HEK293 (cell line): Measurements from ENCODE around the gene PIEZO1.

Source experiments
- HOXA7 ChIP-seq: sonication (generic); formaldehyde crosslinking; IDR thresholded peaks from 2 replicates; pipeline ENCODE4 v1.8.1; 2022; ENCODE audit warnings: missing genetic modification reagents, borderline replicate concordance
- KLF1 ChIP-seq: fragments of 450-650 bp; formaldehyde crosslinking; IDR thresholded peaks from 2 replicates; pipeline ENCODE4 v1.5.1; 2016; ENCODE audit warnings: missing biosample characterization, missing genetic modification characterization
- MEIS1 ChIP-seq: sonication (generic); formaldehyde crosslinking; IDR thresholded peaks from 2 replicates; pipeline ENCODE4 v1.8.1; 2022; ENCODE audit warnings: missing genetic modification reagents, mild to moderate bottlenecking, borderline replicate concordance
- MZF1 ChIP-seq: fragments of 450-650 bp; formaldehyde crosslinking; IDR thresholded peaks from 2 replicates; pipeline ENCODE4 v1.5.1; 2017; ENCODE audit warnings: missing biosample characterization, missing genetic modification characterization, borderline replicate concordance
- ZNF596 ChIP-seq: fragments of 450-650 bp; IDR thresholded peaks from 2 replicates; pipeline ENCODE4 v1.5.0; 2018; ENCODE audit warnings: missing biosample characterization, mild to moderate bottlenecking, missing genetic modification characterization, moderate library complexity
- ZNF654 ChIP-seq: fragments of 450-650 bp; formaldehyde crosslinking; IDR thresholded peaks from 2 replicates; pipeline ENCODE4 v1.5.1; 2016; ENCODE audit warnings: low read depth, missing biosample characterization, missing genetic modification characterization
- TF ChIP-seq, protein P1 (sequence below): fragments of 450-650 bp; formaldehyde crosslinking; IDR thresholded peaks from 2 replicates; pipeline ENCODE4 v1.5.1; 2016; ENCODE audit warnings: missing biosample characterization, missing genetic modification characterization
- TF ChIP-seq, protein P2 (sequence below): fragments of 450-650 bp; formaldehyde crosslinking; IDR thresholded peaks from 2 replicates; pipeline ENCODE4 v1.5.1; 2016; ENCODE audit warnings: missing biosample characterization, missing genetic modification characterization

DNA sequence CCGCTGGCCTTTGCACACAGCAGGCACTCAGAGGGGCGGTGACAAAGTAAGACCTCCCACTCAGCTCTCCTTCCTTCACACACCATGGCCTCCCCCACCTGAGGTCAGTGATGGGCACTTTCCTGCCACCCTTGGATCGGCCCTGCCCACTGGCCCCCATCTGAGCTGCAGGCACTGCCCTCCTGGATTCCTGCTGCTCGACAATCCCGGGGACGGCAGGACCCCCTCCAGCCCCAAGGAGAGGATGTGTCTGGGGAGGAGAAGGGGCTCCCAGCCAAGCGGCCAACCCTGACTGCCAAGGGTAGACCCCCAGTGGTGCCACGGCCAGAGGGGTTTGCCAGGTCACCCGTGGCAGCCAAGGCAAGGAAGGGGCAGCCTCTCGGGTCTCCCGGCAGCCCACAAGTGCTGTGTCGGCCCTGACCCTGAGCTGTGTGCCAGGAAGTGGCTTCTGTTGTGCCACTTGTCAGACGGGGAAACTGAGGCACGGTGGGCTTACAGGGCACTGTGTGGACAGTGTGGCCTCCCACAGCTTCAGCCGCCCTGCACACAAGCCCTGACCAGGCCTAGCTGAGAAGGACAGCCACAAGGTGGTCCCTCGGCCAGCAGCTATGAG, 22.7 kb downstream of the PIEZO1 start:
- TF ChIP-seq ZNF596 (tag by site-specific recombination) = no peak
- TF ChIP-seq, protein P1, sequence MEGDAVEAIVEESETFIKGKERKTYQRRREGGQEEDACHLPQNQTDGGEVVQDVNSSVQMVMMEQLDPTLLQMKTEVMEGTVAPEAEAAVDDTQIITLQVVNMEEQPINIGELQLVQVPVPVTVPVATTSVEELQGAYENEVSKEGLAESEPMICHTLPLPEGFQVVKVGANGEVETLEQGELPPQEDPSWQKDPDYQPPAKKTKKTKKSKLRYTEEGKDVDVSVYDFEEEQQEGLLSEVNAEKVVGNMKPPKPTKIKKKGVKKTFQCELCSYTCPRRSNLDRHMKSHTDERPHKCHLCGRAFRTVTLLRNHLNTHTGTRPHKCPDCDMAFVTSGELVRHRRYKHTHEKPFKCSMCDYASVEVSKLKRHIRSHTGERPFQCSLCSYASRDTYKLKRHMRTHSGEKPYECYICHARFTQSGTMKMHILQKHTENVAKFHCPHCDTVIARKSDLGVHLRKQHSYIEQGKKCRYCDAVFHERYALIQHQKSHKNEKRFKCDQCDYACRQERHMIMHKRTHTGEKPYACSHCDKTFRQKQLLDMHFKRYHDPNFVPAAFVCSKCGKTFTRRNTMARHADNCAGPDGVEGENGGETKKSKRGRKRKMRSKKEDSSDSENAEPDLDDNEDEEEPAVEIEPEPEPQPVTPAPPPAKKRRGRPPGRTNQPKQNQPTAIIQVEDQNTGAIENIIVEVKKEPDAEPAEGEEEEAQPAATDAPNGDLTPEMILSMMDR = no peak
- no peak for TF ChIP-seq ZNF654
- TF ChIP-seq, protein P2, sequence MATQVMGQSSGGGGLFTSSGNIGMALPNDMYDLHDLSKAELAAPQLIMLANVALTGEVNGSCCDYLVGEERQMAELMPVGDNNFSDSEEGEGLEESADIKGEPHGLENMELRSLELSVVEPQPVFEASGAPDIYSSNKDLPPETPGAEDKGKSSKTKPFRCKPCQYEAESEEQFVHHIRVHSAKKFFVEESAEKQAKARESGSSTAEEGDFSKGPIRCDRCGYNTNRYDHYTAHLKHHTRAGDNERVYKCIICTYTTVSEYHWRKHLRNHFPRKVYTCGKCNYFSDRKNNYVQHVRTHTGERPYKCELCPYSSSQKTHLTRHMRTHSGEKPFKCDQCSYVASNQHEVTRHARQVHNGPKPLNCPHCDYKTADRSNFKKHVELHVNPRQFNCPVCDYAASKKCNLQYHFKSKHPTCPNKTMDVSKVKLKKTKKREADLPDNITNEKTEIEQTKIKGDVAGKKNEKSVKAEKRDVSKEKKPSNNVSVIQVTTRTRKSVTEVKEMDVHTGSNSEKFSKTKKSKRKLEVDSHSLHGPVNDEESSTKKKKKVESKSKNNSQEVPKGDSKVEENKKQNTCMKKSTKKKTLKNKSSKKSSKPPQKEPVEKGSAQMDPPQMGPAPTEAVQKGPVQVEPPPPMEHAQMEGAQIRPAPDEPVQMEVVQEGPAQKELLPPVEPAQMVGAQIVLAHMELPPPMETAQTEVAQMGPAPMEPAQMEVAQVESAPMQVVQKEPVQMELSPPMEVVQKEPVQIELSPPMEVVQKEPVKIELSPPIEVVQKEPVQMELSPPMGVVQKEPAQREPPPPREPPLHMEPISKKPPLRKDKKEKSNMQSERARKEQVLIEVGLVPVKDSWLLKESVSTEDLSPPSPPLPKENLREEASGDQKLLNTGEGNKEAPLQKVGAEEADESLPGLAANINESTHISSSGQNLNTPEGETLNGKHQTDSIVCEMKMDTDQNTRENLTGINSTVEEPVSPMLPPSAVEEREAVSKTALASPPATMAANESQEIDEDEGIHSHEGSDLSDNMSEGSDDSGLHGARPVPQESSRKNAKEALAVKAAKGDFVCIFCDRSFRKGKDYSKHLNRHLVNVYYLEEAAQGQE (tag by site-specific recombination) = no peak
- TF ChIP-seq HOXA7 (CRISPR knock-in tag) = no peak
- no peak for TF ChIP-seq MZF1 (tag by site-specific recombination)
- TF ChIP-seq KLF1 (tag by site-specific recombination) = no peak
- TF ChIP-seq MEIS1 (CRISPR knock-in tag) = no peak
